ENCODE measurements around the gene MEOX2. TPM values are rescaled to one million over a fixed set of nuclear protein-coding genes. Genes with fewer than 3 reads are reported as not detected.

The MEOX2 gene
- total RNA-seq, 4 donors from 2014 or later: 0.64 to 1.6 TPM; not detected in 2

- 45 to 46% methylated on average over 5 of the region's 5 CpGs for WGBS, 2 donors (ENCODE audit: low coverage in 1 of 2)
- peak; percentile 35 for DNase-seq
- no peak overlapping the region for H3K4me3 ChIP-seq
- intact Hi-C loops (cut with DNase I; ENCODE audit: low total_unique reads) (no loop called here), in situ Hi-C loops (cut with MboI; ENCODE audit: low pct_ligation_motif_present in 1 of 4, low pct_unique_long_range_greater_than_20kb in 1 of 4, low sequenced_read_pairs in 3 of 4) (no loop called here)
- peak overlapping the region in 2 of 4 donors; percentile 30 to 49 for H3K27ac ChIP-seq
- H3K4me1 ChIP-seq: peaks cover 0 to 13% (median 2%) of the 10 kb centered on the region in 4 donors
- no peaks in the 10 kb centered on the region for H3K27me3 ChIP-seq
- H3K9me3 ChIP-seq: no peaks in the 10 kb centered on the region
- no peaks in the 10 kb centered on the region for H3K36me3 ChIP-seq
- TF ChIP-seq POLR2AphosphoS5 (IDR thresholded peaks at IDR 0.05) (peak in 1 of 3 donors; percentile 18), POLR2A (IDR thresholded peaks at IDR 0.05) (no peak), EP300 (IDR thresholded peaks at IDR 0.05; ENCODE audit: low read depth) (no peak), CTCF (IDR thresholded peaks at IDR 0.05) (no peak)
Measured at GRCh38 chr7:15667991-15668390, 18.5 kb downstream of the MEOX2 start.

- no peak for TF ChIP-seq POLR2A (IDR thresholded peaks at IDR 0.05)
- no peak for TF ChIP-seq CTCF (IDR thresholded peaks at IDR 0.05)
- no peak for TF ChIP-seq POLR2AphosphoS5 (IDR thresholded peaks at IDR 0.05)
- no peak for TF ChIP-seq EP300 (IDR thresholded peaks at IDR 0.05; ENCODE audit: low read depth)
- in situ Hi-C loops (cut with MboI; ENCODE audit: low pct_ligation_motif_present in 1 of 4, low pct_unique_long_range_greater_than_20kb in 1 of 4, low sequenced_read_pairs in 3 of 4) (no loop called here), intact Hi-C loops (cut with DNase I; ENCODE audit: low total_unique reads) (no loop called here)
- Histone ChIP-seq H3K4me1 (peaks cover 0 to 2% (median under 1%) of the 10 kb centered on the region in 4 donors), H3K36me3 (no peaks in the 10 kb centered on the region), H3K27ac (no peak overlapping the region), H3K4me3 (no peak overlapping the region), H3K9me3 (no peaks in the 10 kb centered on the region), H3K27me3 (no peaks in the 10 kb centered on the region)
- no peak for DNase-seq
- 57 to 62% methylated on average over 1 of the region's 1 CpG for WGBS, 2 donors (ENCODE audit: low coverage in 1 of 2)
Measured at GRCh38 chr7:15662451-15662850, 24.0 kb downstream of the MEOX2 start.

DNA sequence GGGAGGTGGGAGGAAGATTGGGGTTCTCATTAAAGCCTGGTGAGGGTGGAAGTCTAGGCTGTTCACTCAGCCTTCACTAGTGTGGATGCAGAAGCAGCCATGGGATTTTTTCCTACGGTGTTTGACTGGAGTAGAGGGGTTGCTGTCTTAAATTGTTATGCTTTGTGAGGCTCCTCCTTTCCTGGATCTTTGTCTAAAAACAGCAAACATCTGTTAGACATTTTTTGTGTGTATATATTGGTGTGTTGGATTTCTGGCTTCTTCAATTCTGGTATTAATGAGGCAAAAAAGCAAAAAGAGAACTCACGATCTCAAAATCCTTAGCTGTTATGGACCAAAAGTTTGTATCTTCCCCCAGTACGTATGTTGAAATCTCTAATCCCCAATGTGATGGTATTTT, 28.2 kb downstream of the MEOX2 start:
- H3K36me3 ChIP-seq: no peaks in the 10 kb centered on the region
- H3K4me1 ChIP-seq: no peaks in the 10 kb centered on the region
- H3K4me3 ChIP-seq: no peak overlapping the region
- peaks cover 0 to 3% of the 10 kb centered on the region in 2 donors for H3K9me3 ChIP-seq
- in situ Hi-C loops (cut with MboI; ENCODE audit: low pct_ligation_motif_present in 1 of 4, low pct_unique_long_range_greater_than_20kb in 1 of 4, low sequenced_read_pairs in 3 of 4) (no loop called here), intact Hi-C loops (cut with DNase I; ENCODE audit: low total_unique reads) (no loop called here)
- TF ChIP-seq POLR2AphosphoS5 (IDR thresholded peaks at IDR 0.05) (no peak), POLR2A (IDR thresholded peaks at IDR 0.05) (no peak), EP300 (IDR thresholded peaks at IDR 0.05; ENCODE audit: low read depth) (no peak), CTCF (IDR thresholded peaks at IDR 0.05) (no peak)
- 60 to 76% methylated on average over 3 of the region's 3 CpGs for WGBS, 2 donors (ENCODE audit: low coverage in 1 of 2)
- no peak for DNase-seq
- no peak overlapping the region for H3K27ac ChIP-seq
- no peaks in the 10 kb centered on the region for H3K27me3 ChIP-seq

- in situ Hi-C loops (cut with MboI; ENCODE audit: low pct_ligation_motif_present in 1 of 4, low pct_unique_long_range_greater_than_20kb in 1 of 4, low sequenced_read_pairs in 3 of 4): no loop called here
Measured at GRCh38 chr7:15652776-15653290, 33.6 kb downstream of the MEOX2 start.

More at GRCh38 chr7:15652776-15653290, 33.6 kb downstream of the MEOX2 start:
- 49 to 88% methylated on average over 2 of the region's 2 CpGs for WGBS, 2 donors (ENCODE audit: low coverage in 1 of 2)
- Histone ChIP-seq H3K36me3 (no peaks in the 10 kb centered on the region), H3K27ac (no peak overlapping the region), H3K4me3 (no peak overlapping the region), H3K4me1 (no peaks in the 10 kb centered on the region), H3K9me3 (peaks cover 0 to 3% of the 10 kb centered on the region in 2 donors), H3K27me3 (no peaks in the 10 kb centered on the region)
- intact Hi-C loops (cut with DNase I; ENCODE audit: low total_unique reads): no loop called here
- TF ChIP-seq EP300 (IDR thresholded peaks at IDR 0.05; ENCODE audit: low read depth) (no peak), POLR2A (IDR thresholded peaks at IDR 0.05) (no peak), CTCF (IDR thresholded peaks at IDR 0.05) (no peak), POLR2AphosphoS5 (IDR thresholded peaks at IDR 0.05) (no peak)
- DNase-seq: no peak

Data from transverse colon (tissue), 4 donors.